Kidney capillary endothelial cell (primary cell): ENCODE results near the gene HOXD11.

Experiments
- DNase-seq: peaks from one replicate; pipeline ENCODE4 v3.0.0-alpha.2; 2018; ENCODE audit warnings: low spot score

HOXD11 gene

GRCh38 chr2:176106581-176107539 lies at the start of gene HOXD11:
TSS of gene HOXD11 (plus strand) at chr2:176107280. CDS start at chr2:176107356, 76 bp downstream.
- DNase-seq: no peak

- DNase-seq: no peak
Measured at GRCh38 chr2:176063958-176064357, 43.1 kb upstream of the HOXD11 start.

- no peak for DNase-seq
Measured at GRCh38 chr2:176066645-176067588, 40.2 kb upstream of the HOXD11 start.

- DNase-seq: no peak
Measured at GRCh38 chr2:176067589-176068418, 39.3 kb upstream of the HOXD11 start.

GRCh38 chr2:176068419-176068832 lies 38.7 kb upstream of the HOXD11 start:
- no peak for DNase-seq

DNA sequence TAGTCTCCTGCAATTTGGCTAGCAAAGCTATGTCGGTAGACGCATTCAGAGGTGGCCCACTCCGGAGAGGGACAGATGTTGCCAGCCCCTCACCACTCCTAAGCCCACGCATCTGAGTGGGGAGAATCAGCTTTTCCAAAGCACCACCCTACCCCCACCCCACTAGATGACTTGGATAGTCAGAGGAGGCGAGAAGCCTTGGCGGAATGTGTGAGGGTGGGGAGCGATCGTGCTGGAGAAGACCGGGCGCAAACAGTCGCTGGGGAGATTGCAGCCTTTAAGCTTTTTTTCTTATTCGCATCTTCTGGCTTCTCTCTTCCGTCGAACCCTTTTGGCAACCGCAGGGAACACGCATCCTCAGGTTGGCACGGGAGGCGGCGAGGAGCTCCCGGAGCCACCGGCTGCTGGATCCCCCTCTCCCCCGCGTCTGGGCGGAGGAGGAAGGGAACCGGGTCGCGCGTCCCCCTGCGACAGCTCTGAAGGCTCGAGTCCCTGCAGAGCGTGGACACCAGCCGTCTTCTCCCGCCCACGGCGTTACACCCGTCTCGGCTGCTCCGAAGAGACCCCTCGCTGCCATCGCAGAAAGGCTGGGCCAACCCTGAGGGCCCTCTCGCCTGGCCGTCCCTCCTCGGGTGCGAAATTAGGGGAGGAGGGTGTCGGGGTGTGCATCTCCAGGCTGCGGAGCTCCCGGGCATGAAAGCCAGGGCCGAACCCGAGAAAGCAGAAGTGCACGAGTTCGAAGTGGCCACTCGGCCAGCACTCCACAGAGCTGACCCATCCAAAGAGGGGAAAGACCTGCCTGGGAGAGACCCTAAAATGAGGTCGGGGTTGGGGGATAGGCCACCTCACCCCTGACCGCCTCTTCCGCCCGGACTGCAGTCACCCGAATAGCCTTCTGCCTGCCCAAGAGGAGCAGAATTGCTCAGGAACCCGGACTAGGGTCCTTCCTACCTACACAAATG lies 35.5 kb upstream of the HOXD11 start:
- no peak for DNase-seq

DNA sequence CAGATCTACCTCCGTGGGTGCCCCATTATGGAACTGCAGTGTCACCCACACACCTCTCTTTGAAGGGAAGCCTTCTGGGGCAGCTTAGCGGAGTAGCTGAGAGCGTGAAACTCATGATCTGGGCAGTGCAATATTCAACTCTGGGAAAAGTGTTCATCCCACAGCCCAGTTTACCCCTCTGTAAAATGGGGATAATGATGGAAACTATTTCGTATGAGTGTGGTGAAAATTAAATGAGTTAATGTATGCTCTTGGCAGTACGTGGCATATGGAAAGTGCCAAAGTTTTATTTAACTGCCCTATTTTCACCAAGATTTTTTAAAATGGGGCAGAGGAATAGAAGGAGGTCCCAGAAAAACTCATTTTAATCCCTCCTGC lies 34.8 kb upstream of the HOXD11 start:
- no peak for DNase-seq

DNA sequence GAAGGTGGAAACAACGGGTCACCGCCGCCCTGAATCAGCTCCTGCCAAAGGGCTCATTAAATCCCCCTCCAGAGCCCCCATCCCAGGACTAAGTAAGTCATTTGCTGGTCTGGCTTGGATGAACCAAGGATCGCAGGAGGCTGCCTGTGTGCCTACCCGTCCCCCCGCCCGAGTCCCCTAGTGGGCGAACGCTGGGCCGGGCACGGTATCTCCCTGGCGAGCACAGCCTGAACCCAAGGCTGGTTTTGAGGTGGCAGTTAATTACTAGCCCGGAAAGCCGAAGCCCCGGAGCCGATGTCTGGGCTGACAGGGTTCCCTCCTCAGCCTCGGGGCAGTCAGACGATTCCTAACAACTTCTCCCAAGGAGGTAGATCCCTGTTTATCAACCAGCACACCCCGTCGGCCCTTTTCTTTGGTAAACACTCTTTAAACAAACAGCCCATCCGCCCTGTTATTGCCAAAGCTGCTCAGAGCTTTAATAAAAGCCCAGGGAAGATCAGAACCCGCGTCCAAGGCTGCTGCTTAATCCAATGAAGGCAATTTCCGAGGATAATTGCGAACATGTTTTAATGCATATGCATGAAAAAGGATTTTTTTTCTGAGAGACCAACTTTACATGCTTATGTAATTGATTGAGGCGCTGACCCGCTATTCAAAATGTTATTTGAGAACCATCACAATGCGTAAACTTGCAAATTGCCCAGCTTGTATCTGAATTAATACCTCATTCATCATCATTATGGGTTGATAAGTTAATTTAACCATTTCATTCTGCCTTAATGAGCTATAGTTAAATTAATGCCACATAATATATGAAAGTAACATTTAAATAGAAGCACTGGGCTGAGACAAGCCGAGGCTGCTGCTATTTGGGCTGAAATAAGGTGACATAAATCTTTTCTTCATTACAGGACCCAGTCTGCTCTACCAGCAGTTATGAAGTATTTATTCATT lies 33.9 kb upstream of the HOXD11 start:
- no peak for DNase-seq

DNA sequence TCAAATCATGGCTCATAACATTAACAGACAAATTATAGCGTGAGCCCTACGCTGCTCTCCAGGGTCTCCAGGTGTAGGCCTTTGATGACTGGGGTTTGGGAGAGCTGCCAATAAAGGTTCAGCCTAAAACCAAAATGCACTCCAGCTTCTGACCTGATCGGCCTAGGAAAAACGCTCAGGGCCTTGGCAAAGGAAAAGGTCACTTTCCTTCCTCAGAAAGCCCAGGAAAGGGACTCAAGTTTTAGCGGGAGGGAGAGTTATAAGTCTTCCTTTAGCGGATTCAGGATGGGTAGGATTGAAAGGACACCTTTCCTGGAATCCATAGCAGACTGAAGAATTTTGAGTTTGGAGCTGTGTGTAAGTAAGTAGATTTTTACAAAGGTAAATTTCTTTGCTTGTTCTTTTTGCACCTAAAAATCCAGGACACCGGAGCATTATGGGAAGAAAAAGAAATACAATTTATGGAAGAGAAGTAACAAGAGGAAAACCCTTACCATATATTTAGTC lies 32.1 kb upstream of the HOXD11 start:
- no peak for DNase-seq

GRCh38 chr2:176075481-176075880 lies 31.6 kb upstream of the HOXD11 start:
- DNase-seq: no peak

GRCh38 chr2:176076063-176076462 lies 31.0 kb upstream of the HOXD11 start:
- no peak for DNase-seq

GRCh38 chr2:176076796-176077195 lies 30.3 kb upstream of the HOXD11 start:
- no peak for DNase-seq

GRCh38 chr2:176078541-176079284 lies 28.4 kb upstream of the HOXD11 start:
- no peak for DNase-seq

- DNase-seq: no peak
Measured at GRCh38 chr2:176079285-176079830, 27.7 kb upstream of the HOXD11 start.

GRCh38 chr2:176079831-176080539 lies 27.1 kb upstream of the HOXD11 start:
- DNase-seq: no peak

GRCh38 chr2:176080540-176081375 lies 26.3 kb upstream of the HOXD11 start:
- no peak for DNase-seq
